DND-41 (cell line): ENCODE results near the gene NOX5.

Experiments used
- CTCF ChIP-seq: IDR thresholded peaks from 2 replicates; pipeline ENCODE4 v1.5.1; 2012; ENCODE audit warnings: borderline replicate concordance, low read length, moderate library complexity, mild to moderate bottlenecking; ENCODE audit not compliant: poor library complexity, severe bottlenecking; ENCODE audit errors: extremely low read depth
- EZH2 ChIP-seq: IDR thresholded peaks from 3 replicates; pipeline ENCODE4 v1.6.1; 2012; ENCODE audit warnings: borderline replicate concordance, low read depth, mild to moderate bottlenecking, moderate library complexity, low read length, inconsistent platforms; ENCODE audit not compliant: severe bottlenecking

- no peak for TF ChIP-seq CTCF
- TF ChIP-seq EZH2, result no peak
Measured at GRCh38 chr15:69067296-69067695, 52.8 kb downstream of the NOX5 start.
